ENCODE measurements around the gene HNRNPLL. TPM values are rescaled to one million over a fixed set of nuclear protein-coding genes. Genes with fewer than 3 reads are reported as not detected.

The HNRNPLL gene
- total and polyA plus RNA-seq, 3 donors from 2014 or later: 82.0 to 107 (median 85.1) TPM

DNA sequence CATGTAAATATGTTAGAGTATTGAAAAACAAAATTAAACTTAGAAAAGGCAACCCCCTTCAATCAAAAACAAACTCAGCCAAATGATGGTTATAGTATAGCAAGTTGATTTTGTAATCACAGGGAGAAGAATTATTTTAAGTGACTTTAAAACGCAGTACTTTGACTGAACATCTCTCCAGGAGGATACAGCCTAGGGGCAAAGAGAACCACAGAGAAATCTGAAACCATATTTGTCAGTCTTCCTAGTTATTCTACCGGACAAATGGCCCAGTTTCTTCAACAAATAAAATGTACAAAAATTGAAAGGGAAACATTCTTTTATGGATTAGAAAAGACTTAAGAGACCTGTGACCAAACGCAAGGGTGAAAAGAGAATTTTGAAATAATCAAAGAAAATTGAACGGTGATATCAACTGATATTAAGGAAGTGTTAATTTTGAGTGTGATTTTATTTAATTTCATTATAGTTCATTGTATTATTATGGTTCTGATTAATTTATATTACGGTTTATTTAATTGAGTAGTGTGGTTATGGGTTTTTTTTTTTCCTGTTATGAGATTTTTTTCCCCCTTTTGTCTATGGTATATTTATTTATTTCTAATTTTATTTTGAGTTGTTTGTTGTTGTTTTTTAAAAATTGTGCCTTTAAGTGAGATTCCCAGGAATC is 75.3 kb downstream of the HNRNPLL start:
- no peaks in the 10 kb centered on the region for H3K4me1 ChIP-seq
- peak overlapping the region; percentile 46 to 53 for H3K4me3 ChIP-seq
- H3K27me3 ChIP-seq: no peaks in the 10 kb centered on the region
- no peak for TF ChIP-seq POLR2A (IDR thresholded peaks at IDR 0.05)
- no peak for TF ChIP-seq CTCF (IDR thresholded peaks at IDR 0.05)
- no peaks in the 10 kb centered on the region for H3K9me3 ChIP-seq
- 66 to 79% methylated on average over 5 of the region's 5 CpGs for WGBS, 2 donors
- peak overlapping the region in 1 of 2 donors; percentile 68 for H3K27ac ChIP-seq
- H3K36me3 ChIP-seq (ENCODE audit: low read depth, missing control alignments): no peaks in the 10 kb centered on the region
- no peak for DNase-seq
- intact Hi-C loops (cut with DNase I; ENCODE audit: low total_unique reads): no loop called here

- Histone ChIP-seq H3K27me3 (no peaks in the 10 kb centered on the region), H3K4me1 (no peaks in the 10 kb centered on the region), H3K9me3 (no peaks in the 10 kb centered on the region), H3K27ac (no peak overlapping the region), H3K36me3 (ENCODE audit: low read depth, missing control alignments) (no peaks in the 10 kb centered on the region), H3K4me3 (no peak overlapping the region)
- no peak for DNase-seq
- TF ChIP-seq CTCF (IDR thresholded peaks at IDR 0.05): no peak
- no peak for TF ChIP-seq POLR2A (IDR thresholded peaks at IDR 0.05)
- intact Hi-C loops (cut with DNase I; ENCODE audit: low total_unique reads): no loop called here
- 80 to 82% methylated on average over 2 of the region's 2 CpGs for WGBS, 2 donors
These were observed 76.5 kb downstream of the HNRNPLL start for GRCh38 chr2:38526195-38526594.

DNA sequence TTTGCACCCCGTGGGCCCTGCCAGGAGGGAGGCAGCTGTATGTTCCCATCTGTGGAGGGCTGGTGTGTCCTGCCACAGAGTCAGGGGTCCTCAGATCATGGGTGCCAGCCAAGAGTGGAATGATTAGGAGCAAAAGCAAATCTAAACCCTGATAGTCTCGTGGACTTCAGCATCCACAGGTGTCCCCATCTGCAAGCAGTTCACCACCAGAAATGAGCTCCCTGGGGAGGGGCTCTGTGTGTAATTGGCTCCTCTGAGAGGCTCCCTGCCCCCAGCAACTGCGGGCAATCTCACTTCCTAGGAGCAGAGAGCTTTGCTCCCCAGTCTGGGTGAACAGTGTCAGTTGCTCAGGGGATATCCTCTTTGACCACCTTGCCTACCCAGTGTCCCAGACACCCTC is 78.1 kb downstream of the HNRNPLL start:
- no peak for TF ChIP-seq CTCF (IDR thresholded peaks at IDR 0.05)
- no peak for TF ChIP-seq POLR2A (IDR thresholded peaks at IDR 0.05)
- DNase-seq: no peak
- Histone ChIP-seq H3K36me3 (ENCODE audit: low read depth, missing control alignments) (no peaks in the 10 kb centered on the region), H3K27ac (no peak overlapping the region), H3K9me3 (no peaks in the 10 kb centered on the region), H3K4me3 (no peak overlapping the region), H3K4me1 (no peaks in the 10 kb centered on the region), H3K27me3 (no peaks in the 10 kb centered on the region)
- intact Hi-C loops (cut with DNase I; ENCODE audit: low total_unique reads): no loop called here
- 64 to 70% methylated on average over 2 to 3 of the region's 3 CpGs for WGBS, 2 donors

DNA sequence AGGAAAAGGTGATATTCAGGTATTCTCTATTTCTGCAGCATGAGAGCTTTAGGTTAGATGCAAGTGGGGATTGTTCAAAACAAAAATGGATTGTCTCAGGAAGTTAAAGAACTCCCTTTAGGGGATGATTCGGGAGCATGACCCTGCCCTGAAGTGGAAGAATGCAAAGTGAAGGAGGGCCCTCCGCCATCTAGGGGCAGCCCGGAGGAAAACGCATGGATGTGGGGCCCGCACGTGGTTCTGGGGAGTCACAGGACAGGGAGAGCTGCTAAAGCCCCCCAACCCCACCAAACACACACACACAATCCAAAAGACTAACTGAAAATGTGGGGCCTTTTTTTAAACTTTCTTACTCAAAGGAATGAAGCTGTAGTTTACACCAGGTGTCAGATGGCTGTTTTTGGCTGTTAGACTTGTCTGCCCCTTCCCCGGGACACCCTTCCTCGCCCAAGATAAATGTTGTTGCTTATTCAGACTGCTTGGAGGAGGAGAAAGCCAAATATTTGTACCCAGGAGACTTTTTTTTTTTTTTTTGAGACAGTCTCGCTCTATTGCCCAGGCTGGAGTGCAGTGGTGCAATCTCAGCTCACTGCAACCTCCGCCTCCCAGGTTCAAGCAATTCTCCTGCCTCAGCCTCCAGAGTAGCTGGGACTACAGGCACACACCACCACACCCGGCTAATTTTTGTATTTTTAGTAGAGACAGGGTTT is 78.8 kb downstream of the HNRNPLL start:
- intact Hi-C loops (cut with DNase I; ENCODE audit: low total_unique reads): no loop called here
- Histone ChIP-seq H3K4me3 (no peak overlapping the region), H3K4me1 (no peaks in the 10 kb centered on the region), H3K27ac (no peak overlapping the region), H3K27me3 (no peaks in the 10 kb centered on the region), H3K9me3 (no peaks in the 10 kb centered on the region), H3K36me3 (ENCODE audit: low read depth, missing control alignments) (no peaks in the 10 kb centered on the region)
- TF ChIP-seq POLR2A (IDR thresholded peaks at IDR 0.05) (no peak), CTCF (IDR thresholded peaks at IDR 0.05) (no peak)
- WGBS, 2 donors: 66 to 76% methylated on average over 11 of the region's 11 CpGs
- DNase-seq: no peak

Data from testis (tissue), 3 donors.